Loucy (cell line): Measurements from ENCODE around the gene XKR7.

Experiments used
- H2AFZ ChIP-seq: fragments of 200-600 bp; sonication (generic); 2 replicates; pipeline ENCODE4 v1.6.0; 2016; ENCODE audit warnings: antibody characterized with exemption, mild to moderate bottlenecking, low read length, moderate library complexity
- H3F3A ChIP-seq: fragments of 200-600 bp; 2 replicates; pipeline ENCODE4 v1.6.0; 2016; ENCODE audit warnings: antibody characterized with exemption, low read depth, mild to moderate bottlenecking
- H3K27me3 ChIP-seq: fragments of 200-600 bp; sonication (generic); 2 replicates; pipeline ENCODE4 v1.6.1; 2014; ENCODE audit warnings: low read length, mild to moderate bottlenecking; ENCODE audit not compliant: insufficient read depth, poor library complexity, severe bottlenecking
- H3K36me3 ChIP-seq: fragments of 200-600 bp; sonication (generic); 2 replicates; pipeline ENCODE4 v1.6.1; 2016; ENCODE audit warnings: low read length; ENCODE audit not compliant: insufficient read depth
- H3K4me1 ChIP-seq: fragments of 200-600 bp; sonication (generic); 2 replicates; pipeline ENCODE4 v1.5.1; 2014; ENCODE audit warnings: low read length, mild to moderate bottlenecking; ENCODE audit not compliant: insufficient read depth, poor library complexity, severe bottlenecking
- H3K4me2 ChIP-seq: fragments of 200-600 bp; sonication (generic); 2 replicates; pipeline ENCODE4 v1.6.0; 2014; ENCODE audit warnings: antibody characterized with exemption, low read length, low read depth, mild to moderate bottlenecking; ENCODE audit not compliant: poor library complexity, severe bottlenecking
- H3K4me3 ChIP-seq: fragments of 200-600 bp; sonication (generic); 2 replicates; pipeline ENCODE4 v1.5.1; 2014; ENCODE audit warnings: low read length, mild to moderate bottlenecking, mixed read lengths; ENCODE audit not compliant: poor library complexity, severe bottlenecking
- H3K79me2 ChIP-seq: fragments of 200-600 bp; sonication (generic); 2 replicates; pipeline ENCODE4 v1.6.1; 2014; ENCODE audit warnings: low read length; ENCODE audit not compliant: insufficient read depth
- H3K9ac ChIP-seq: fragments of 200-600 bp; sonication (generic); 2 replicates; pipeline ENCODE4 v1.6.0; 2014; ENCODE audit warnings: mild to moderate bottlenecking, low read depth, low read length, moderate library complexity; ENCODE audit not compliant: poor library complexity, severe bottlenecking
- H3K9me2 ChIP-seq: fragments of 200-600 bp; sonication (generic); replicated peaks from 2 replicates; pipeline ENCODE4 v1.6.1; 2016; ENCODE audit warnings: low read depth, low read length, mixed read lengths
- H3K9me3 ChIP-seq: fragments of 200-600 bp; sonication (generic); 2 replicates; pipeline ENCODE4 v1.6.1; 2014; ENCODE audit warnings: mild to moderate bottlenecking, antibody characterized with exemption, low read length, low read depth; ENCODE audit not compliant: insufficient read depth
- H4K20me1 ChIP-seq: fragments of 200-600 bp; sonication (generic); 2 replicates; pipeline ENCODE4 v1.6.0; 2014; ENCODE audit warnings: antibody characterized with exemption, low read length, mild to moderate bottlenecking; ENCODE audit not compliant: insufficient read depth, poor library complexity, severe bottlenecking
- CTCF ChIP-seq: fragments of 200-600 bp; sonication (generic); conservative IDR thresholded peaks from 2 replicates; pipeline ENCODE4 v1.5.1; 2014; ENCODE audit warnings: mild to moderate bottlenecking, antibody characterized with exemption, low read length
- EZH2phosphoT487 ChIP-seq: fragments of 200-600 bp; IDR thresholded peaks from 2 replicates; pipeline ENCODE4 v1.6.1; 2018; ENCODE audit warnings: antibody characterized with exemption, mild to moderate bottlenecking, moderate library complexity, borderline replicate concordance

The XKR7 gene

GRCh38 chr20:32051720-32052089, 83.8 kb downstream of the XKR7 start:
- TF ChIP-seq CTCF: no peak
- TF ChIP-seq EZH2phosphoT487: no peak
- Histone ChIP-seq H3K9me3 (no peaks in the 10 kb centered on the region), H3K4me3 (no peak overlapping the region), H3F3A (no peaks in the 10 kb centered on the region), H3K9me2 (no peaks in the 10 kb centered on the region), H4K20me1 (no peaks in the 10 kb centered on the region), H3K79me2 (no peaks in the 10 kb centered on the region), H3K27me3 (no peaks in the 10 kb centered on the region), H2AFZ (no peak overlapping the region), H3K36me3 (no peaks in the 10 kb centered on the region), H3K9ac (no peak overlapping the region), H3K4me1 (no peaks in the 10 kb centered on the region), H3K4me2 (no peak overlapping the region)

GRCh38 chr20:32052090-32052777, 84.3 kb downstream of the XKR7 start, which contains the start of gene HCK:
HCK (plus strand) TSS chr20:32052242.
- TF ChIP-seq EZH2phosphoT487: no peak
- no peak for TF ChIP-seq CTCF
- H3K9ac ChIP-seq: no peak within 1 kb of the TSS
- H3F3A ChIP-seq: no peaks in the 10 kb centered on the region
- H2AFZ ChIP-seq: no peak within 1 kb of the TSS
- no peaks in the 10 kb centered on the region for H3K27me3 ChIP-seq
- H3K36me3 ChIP-seq: no peaks in the 10 kb centered on the region
- H3K4me3 ChIP-seq: no peak within 1 kb of the TSS
- no peak within 1 kb of the TSS for H3K4me2 ChIP-seq
- no peaks in the 10 kb centered on the region for H3K79me2 ChIP-seq
- H3K9me3 ChIP-seq: no peaks in the 10 kb centered on the region
- H3K9me2 ChIP-seq: no peaks in the 10 kb centered on the region
- H4K20me1 ChIP-seq: no peaks in the 10 kb centered on the region
- no peaks in the 10 kb centered on the region for H3K4me1 ChIP-seq

GRCh38 chr20:32052778-32053362, 84.9 kb downstream of the XKR7 start:
- Histone ChIP-seq H3K36me3 (no peaks in the 10 kb centered on the region), H3K9ac (no peak overlapping the region), H3K9me2 (no peaks in the 10 kb centered on the region), H3K4me1 (no peaks in the 10 kb centered on the region), H3K9me3 (no peaks in the 10 kb centered on the region), H4K20me1 (no peaks in the 10 kb centered on the region), H3F3A (no peaks in the 10 kb centered on the region), H3K4me2 (no peak overlapping the region), H3K4me3 (no peak overlapping the region), H2AFZ (no peak overlapping the region), H3K79me2 (no peaks in the 10 kb centered on the region), H3K27me3 (no peaks in the 10 kb centered on the region)
- TF ChIP-seq CTCF (no peak), EZH2phosphoT487 (no peak)
